Stimulated activated CD4-positive, alpha-beta T cell treated with anti-CD3 and anti-CD28 coated beads, Interleukin-12 subunit alpha, Interleukin-12 subunit beta, amount 100 ng/mL, for 24 hours (primary cell): ENCODE results near the gene BAHD1.

Experiments
- DNase-seq, 2 experiments: peaks; one replicate each; pipeline ENCODE4 v3.0.0-alpha.2; 2020; ENCODE audit warnings: low read depth in 2 of 2

BAHD1 gene

DNA sequence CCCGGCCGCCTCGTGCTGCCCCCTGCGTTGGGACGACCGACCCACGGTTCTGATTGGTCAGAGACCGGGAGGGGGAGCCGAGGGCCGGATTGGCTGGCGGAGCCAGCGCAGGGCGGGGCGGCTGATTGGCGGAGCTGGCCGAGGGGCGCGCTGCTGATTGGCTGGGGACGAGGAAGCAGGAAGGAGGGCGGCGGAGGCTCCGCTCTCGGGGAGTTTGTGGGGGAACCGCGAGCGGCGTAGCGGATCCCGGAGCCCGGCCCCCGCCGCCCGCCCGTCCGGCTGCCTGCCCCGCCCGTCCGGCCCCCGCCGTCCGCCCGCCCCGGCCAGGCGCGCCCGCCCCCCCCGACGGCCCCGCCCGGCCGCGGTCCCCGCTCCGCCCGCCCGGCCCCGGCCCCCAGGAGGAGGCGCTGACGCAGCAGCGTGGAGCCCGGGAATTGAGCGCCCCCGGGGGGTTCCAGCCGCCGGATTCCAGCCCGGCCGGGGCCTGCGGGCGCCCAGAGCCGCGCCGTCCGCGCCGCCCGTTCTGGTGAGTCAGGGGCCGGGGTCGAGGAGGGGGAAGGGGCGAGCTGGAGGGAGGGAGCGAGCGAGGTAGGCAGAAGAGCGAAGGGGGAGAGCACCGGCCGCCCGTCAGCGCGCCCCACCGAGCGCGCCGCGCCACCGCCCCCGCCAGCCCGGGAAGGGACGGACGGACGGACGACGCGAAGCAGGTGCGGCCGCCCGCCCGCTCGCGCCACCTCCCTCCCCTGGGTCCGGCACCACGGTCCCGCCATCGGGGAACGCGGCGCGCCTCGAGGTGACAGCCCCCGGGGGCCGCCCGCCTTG lies at the start of gene BAHD1:
Gene BAHD1 (plus strand): TSS at position 211 of the 822 bp plus-strand sequence. CDS start 17,512 bp downstream, outside the sequence.
- DNase-seq, result peak; percentile 92 to 96

DNA sequence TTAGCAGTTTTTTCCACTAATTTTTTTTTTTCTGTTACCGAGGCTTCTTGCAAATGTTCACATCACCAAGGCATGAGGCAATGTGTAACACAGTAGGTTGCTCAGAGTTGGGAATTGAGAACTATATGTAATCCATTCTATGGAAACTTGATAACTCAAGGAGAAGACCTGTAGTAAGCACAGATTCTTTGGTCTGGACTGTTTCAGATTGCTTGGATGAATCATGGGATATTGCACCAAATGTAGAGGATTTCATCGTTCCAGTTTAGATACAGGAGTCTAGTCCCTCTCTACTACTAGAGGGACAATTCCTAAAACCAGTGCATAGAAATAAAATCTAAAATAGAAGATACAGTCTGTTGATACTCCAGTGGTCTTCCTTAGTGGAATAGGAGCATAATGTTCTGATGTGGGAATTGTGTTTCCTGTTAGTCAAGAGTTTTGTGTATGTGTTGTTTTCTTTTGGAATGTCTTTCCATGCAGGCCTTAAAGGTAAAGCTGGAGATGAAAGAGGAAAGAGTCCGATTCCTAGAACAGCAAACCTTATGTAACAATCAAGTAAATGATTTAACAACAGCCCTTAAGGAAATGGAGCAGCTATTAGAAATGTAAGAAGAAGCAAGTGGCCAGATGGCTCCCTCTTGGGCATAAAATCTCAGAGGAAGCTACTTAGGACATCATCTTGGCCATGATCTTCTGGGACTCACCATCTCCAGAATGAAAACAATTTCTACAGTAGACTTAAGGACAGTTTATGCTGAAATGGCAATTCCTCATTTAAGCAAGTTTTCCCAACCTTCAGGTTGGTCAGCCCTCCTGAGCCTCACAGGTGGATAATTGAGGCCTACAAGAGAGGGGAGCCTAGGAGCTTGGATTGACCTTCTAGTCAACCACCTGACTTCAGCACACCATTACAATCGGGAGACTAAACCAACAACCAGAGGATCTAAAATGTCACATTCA lies 47.5 kb upstream of the BAHD1 start:
- DNase-seq, result no peak

DNA sequence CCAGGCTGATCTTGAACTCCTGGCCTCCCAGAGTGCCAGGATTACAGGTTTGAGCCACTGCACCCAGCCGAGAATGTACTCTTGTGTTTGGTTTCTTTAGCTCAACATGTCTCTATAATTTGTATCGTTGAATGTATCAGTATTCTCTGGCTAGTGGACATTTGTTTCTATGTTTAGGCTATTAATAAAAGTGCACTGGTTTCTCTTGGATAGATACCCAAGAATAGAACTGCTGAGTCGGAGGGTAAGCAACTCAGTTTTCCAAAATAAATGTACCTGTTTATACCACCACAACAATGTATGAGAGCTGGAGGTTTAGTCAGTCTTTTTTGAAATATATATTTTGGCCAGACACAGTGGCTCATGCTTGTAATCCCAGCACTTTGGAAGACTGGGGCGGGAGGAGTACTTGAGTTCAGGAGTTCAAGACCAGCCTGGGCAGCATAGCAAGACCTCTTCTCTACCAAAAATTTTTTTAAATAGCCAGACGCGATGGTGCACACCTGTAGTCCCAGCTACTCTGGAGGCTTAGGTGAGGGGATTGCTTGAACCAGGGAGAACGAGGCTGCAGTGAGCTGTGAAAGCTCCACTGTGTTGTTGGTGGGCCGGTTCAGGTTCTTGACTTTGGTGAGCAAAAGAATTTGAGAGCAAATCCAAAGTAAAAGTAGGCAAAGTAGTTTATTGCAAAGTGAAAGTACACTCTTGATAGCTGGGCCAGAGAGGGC lies 42.9 kb upstream of the BAHD1 start:
- no peak for DNase-seq

DNA sequence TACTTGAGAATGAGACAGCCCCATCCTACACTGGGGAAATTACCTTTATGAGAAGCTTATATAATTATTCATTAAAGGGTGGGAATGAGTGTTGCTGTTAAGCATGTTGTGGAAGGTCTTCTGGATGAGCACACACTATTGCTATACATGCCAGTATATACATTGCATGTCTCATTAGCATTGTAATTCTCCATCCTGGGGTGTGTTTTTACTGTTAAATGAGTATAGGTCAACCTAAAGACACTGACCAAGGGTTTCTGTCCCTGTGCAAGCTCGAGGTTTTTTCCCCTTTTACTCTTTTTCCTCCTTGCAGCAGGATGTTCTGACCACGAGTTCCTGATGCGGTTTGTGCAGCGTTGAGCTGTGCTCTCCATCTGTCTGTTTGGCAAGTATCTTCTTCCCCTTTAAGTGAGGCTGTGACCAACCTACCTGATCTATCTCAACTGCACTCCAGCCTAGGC lies 42.3 kb upstream of the BAHD1 start:
- DNase-seq, result no peak

DNA sequence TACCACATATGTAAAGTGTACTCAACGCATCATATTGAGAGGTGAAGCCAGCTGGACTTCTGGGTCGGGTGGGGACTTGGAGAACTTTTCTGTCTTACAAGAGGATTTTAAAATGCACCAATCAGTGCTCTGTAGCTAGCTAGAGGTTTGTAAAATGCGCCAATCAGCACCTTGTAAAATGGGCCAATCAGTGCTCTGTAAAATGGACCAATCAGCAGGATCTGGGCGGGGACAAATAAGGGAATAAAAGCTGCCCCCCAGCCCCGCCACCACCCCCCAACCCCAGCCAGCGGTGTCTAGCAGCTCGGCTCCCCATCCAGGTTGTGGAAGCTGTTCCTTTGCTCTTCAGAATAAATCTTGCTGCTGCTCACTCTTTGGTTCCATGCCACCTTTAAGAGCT lies 41.4 kb upstream of the BAHD1 start:
- no peak for DNase-seq

DNA sequence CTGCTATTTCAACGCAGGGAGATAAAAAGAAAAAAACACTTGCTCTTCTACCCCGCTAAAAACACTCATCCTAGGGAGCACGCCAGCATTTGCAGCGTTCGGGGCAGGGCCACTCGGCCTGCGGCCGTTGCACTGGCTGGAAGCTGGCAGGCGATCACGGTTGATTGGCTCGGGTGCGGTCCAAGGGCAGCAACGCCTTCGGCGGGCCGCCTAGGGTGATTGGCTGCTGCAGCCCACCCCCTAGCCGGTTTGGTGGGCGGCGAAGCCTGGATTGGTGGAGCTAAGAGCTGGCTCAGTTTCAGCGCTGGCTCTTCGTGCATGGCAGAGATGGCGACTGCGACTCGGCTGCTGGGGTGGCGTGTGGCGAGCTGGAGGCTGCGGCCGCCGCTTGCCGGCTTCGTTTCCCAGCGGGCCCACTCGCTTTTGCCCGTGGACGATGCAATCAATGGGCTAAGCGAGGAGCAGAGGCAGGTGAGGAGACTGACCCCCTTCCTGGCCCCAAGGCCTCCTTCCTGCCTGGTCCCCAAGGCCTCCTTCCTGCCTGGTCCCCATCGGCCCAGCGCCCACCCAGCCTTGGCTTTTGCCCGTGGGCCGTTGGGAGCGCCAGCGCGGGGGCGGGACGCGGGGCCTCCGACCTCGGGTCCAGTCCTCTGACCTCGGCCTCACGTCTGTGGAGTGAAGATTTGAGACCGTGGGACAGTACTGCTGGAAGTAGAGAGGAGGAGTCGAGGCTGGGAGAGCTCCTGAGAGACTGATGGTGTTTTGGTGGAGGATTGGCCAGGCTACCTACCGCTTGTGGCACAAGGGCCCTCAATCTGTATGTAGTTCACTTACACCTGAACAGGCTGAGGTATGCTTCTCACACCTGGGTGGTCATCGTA lies 35.0 kb upstream of the BAHD1 start, which contains the start of gene IVD:
Gene IVD (plus strand): TSS at position 295 of the 881 bp plus-strand sequence. CDS start 33 bp downstream, at position 328.
- DNase-seq, result peak; percentile 86 to 89

DNA sequence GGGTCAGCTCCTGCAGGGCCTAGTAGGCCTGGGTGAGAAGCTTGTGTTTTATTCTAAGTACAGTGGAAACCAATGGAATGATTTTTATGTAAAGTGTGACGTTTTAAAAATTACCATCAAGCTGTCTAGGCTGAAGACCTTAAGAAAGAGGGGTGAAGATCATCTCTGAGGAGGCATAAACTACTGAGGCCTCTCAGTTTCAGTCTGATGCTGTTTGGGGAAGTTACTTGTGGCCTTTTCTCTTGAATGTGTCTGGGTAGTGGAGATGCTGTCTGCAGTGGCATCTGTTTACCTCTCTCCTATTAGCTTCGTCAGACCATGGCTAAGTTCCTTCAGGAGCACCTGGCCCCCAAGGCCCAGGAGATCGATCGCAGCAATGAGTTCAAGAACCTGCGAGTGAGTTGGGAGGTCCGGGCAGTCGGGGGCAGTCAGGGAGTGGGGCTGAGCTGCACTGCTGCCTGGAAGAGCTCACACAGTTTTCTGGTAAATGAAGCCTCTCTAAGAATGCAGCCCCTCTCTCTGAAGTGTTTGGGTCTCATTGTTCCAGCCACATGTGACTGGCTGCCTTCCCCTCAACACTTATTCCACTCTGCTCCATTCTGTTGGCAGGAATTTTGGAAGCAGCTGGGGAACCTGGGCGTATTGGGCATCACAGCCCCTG lies 33.3 kb upstream of the BAHD1 start:
- no peak for DNase-seq

DNA sequence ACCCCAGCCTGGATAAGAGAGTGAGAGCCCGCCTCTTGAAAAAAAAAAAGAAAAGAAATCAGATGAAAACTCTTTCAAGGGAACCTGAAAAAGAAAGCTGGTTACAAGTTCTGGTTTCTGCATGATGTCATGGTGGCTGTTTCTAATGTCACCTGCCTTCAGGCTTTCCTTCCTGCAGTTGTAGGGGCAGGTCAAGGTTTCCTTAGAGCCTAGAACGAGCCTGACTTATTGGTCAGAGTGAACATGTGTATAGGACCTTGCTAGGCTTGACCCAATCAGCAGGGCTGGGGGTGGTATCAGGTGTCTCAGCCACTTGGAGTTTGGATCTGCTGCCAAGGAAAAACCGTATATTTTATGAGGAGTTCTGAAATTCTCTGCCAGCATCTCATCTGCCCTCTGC lies 31.4 kb upstream of the BAHD1 start:
- no peak for DNase-seq

DNA sequence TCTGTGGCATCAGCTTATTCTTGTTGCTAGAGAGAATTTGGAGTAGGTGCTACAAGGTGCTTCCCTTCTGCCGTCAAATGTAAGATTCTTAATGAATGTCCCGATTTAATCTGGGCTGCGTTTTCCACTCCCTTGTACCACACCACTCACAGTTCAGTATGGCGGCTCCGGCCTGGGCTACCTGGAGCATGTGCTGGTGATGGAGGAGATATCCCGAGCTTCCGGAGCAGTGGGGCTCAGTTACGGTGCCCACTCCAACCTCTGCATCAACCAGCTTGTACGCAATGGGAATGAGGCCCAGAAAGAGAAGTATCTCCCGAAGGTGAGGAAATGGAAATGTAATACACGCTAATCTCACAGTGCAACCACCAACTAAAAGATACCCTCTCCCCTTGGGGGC lies 30.3 kb upstream of the BAHD1 start:
- DNase-seq, result no peak

DNA sequence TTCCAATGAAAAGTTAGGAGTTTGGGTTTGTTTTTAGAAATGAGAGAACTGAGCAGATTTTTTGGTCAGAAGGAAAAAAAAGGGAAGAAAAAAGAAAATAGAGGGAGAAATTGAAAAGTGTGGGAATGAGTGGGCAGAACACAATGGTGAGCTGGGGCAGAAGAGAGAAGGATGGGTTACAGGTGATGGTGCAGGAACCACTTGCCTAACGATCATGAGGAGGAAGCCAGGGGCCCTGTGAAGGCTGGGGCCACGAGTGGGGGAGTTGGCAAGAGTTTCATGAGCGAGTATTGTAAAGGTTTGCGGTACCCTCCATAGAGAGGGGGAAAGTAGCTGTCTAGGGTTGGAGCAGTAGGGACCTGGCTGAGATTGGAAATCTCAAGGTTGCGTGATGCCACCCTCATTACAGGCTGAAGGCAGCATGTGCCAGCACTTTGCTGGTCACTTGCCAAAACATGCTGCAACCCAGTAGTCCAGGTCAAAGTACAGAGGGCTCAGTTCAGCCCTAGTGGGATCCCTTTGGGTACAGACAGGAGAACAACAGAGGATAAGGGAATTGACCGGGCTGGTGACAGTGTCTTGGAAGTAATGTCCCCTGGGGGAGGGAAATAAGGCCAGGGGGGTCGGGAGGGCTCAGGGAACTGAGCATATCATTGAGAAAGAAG lies 28.5 kb upstream of the BAHD1 start:
- no peak for DNase-seq

DNA sequence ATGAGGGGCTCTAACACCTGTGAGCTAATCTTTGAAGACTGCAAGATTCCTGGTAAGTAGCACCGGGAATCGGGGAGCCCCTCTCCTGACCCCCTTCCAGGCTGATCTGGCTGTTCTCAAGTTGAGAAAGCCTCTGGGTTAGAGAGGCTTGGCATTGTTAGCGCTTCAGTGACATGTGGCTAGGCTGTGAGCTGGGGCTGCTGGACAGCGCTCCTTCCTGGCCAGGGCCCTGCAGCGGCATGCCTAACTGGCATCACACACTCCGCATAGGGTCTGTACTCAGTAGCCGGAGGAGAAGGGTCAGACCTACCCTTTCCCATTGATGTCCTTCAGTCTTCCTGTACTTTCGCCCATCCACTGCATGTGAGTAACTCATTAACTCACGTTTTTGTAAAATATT lies 27.7 kb upstream of the BAHD1 start:
- DNase-seq, result no peak

DNA sequence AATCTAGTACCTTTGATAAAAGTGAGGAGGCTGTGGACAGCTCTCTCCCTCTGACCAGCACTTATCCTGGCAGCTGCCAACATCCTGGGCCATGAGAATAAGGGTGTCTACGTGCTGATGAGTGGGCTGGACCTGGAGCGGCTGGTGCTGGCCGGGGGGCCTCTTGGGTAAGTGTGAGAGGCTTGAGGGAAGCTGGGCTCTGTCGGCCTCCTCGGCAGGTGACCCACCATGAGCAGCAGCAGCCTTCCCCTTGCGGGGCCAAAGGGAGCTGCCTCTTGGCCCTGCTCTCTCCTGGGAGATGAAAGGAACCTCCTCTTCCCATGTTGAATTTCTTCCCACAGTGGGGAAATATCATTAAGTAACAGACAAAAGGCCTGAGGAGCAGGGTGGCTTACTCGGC lies 25.9 kb upstream of the BAHD1 start:
- no peak for DNase-seq

DNA sequence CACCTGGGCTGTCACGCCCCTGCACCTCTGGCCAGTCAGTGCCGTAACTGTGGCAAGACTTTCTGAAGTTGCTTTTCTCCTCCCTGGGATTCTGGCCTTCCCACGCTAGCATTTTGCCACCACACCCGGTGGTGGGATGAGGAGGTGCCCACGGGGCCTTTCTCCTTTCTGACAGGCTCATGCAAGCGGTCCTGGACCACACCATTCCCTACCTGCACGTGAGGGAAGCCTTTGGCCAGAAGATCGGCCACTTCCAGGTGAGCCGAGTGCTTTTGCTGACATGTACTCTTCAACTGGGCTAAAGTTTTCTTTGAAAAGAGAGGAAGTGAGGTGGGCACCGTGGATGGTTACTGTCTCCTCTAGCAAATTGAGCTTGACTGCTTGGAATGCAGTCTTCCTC lies 25.5 kb upstream of the BAHD1 start:
- DNase-seq, result no peak

DNA sequence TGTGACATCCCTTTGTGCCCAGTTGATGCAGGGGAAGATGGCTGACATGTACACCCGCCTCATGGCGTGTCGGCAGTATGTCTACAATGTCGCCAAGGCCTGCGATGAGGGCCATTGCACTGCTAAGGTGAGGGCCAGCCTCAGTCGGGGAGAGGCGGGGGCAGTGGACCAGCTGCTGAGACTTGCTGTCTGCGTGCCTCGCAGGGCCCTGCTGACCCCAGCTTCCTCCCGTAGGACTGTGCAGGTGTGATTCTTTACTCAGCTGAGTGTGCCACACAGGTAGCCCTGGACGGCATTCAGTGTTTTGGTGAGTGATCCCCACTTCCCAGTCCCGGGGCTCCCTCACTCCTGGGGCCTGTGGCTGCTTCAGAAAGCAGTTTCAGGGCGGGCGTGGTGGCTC lies 24.7 kb upstream of the BAHD1 start:
- DNase-seq, result no peak

DNA sequence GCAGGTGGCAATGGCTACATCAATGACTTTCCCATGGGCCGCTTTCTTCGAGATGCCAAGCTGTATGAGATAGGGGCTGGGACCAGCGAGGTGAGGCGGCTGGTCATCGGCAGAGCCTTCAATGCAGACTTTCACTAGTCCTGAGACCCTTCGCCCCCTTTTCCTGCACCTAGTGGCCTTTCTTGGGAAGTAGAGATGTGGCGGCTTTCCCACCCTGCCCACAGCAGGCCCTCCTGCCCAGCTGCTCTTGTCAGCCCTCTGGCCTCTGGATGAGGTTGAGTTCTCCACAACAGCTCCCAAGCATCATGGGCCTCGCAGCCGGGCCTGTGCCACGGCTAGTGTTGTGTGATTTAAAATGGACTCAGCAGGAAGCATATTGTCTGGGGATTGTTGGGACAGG lies 22.6 kb upstream of the BAHD1 start:
- DNase-seq, result no peak

DNA sequence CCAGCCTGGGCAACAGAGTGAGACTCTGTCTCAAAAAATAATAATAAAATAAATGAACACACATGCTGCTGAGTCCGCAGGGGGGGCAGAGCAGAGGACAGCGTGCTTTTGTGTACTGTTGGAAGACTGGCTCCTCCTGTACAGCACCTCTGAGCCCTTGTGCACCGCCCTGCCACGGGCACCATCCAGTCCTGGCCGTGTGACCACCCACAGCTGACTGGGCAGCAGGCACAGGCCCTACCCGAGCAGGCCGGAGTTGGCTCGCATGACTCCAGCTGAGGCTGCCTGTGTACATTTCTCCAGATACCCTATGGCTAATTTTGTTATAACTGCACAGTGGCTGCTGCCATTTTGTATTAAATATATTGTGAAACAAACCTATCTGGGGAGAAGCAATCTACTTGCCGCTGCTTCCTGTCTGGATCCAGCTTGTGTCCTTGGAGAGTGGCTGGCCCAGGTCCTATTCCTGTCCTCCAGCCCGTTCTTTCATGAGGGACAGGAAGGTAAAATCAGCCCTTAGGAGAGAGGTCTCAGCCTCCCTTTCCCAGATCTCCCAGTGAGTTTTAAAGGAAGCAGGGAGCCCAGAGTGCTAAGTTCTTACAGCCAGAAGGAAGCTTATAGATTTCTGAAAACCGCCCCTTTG lies 20.6 kb upstream of the BAHD1 start:
- no peak for DNase-seq

DNA sequence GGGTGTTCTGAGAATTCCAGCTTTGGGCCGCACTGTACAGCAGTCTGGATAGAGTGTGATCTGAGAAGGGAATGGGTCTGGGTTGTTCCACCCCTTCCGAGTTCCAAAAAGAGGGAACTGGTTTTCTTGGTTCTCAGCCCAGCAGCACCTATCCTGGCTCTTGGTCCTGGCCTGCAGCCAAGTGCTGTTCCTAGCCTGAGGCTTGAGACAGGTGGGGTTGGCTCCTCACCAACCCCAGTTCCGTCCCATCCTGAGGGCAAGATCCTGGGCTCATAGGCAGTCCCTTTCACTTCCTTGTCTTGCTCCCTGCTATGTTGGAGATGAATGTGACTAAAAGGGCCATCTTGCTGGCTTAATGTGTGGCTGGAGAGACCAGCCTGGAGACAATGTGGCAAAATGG lies 20.0 kb upstream of the BAHD1 start:
- DNase-seq, result no peak

DNA sequence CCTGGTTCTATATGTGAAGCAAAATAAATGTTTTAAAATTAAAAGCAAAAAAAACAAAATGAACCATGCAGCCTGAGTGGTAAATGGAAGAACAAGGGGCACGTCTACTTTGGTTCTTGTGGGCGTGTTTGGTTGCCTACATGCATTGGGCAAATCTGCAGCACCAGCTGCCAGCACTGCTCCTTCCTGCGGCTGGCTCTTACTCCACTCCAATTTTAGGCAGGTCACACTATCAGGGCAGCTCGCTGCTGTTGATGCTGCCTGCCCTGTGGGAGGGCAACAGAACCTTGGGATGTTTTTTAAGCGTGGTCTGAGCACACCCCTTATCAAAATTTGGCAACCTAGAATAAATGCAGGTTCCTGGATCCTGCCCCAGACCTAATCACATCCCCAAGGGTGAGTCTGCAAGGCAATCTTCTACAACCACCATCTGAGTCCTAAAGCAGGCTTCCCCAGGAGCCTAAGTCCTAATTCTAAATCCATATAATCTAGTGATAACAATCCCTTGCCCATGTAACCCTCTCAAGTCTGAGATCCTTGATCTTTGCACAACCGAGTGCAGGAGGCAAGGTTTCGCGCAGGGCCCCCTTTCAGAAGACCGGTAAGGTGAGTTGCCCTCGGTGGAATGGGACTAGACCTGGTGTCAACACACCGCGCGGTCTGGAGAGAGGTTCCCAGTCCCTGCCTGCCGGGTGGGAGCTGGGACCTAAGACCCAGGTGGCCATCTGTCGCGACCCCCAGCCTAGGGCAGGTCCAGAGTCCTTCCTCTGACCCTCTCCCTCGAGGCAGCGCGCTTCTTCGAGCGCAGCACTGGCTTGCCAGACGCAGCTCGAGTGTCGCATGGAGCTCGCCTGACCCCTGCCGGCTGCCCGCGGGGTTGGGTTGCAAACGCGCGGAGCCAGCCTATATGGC lies 19.3 kb upstream of the BAHD1 start:
- peak; percentile 67 to 83 for DNase-seq
